Thymus (tissue), 11 donors: ENCODE results near the gene TMPRSS2. TPM values are rescaled to one million over a fixed set of nuclear protein-coding genes. Genes with fewer than 3 reads are reported as not detected.

Source experiments
- DNase-seq, 9 donors: peaks; one replicate each; pipeline ENCODE4 v3.0.0-alpha.2; 2013; ENCODE audit warnings: low spot score in 9 of 9, low read depth in 6 of 9, missing footprints in 1 of 9
- H3K27ac ChIP-seq, 2 donors: one replicate each; pipeline ENCODE4 v1.5.1; 2013; ENCODE audit warnings: control low read depth in 1 of 2, low read depth in 1 of 2, low read length in 1 of 2, mild to moderate bottlenecking in 1 of 2, moderate library complexity in 1 of 2
- H3K27me3 ChIP-seq, 2 donors: one replicate each; pipeline ENCODE4 v1.5.1; 2013; ENCODE audit warnings: low read length in 1 of 2; ENCODE audit not compliant: control insufficient read depth in 2 of 2, insufficient read depth in 1 of 2
- H3K36me3 ChIP-seq, 2 donors: one replicate each; pipeline ENCODE4 v1.5.1; 2013; ENCODE audit warnings: low read length in 1 of 2, mild to moderate bottlenecking in 1 of 2, moderate library complexity in 1 of 2; ENCODE audit not compliant: control insufficient read depth in 2 of 2, insufficient read depth in 2 of 2
- H3K4me1 ChIP-seq, 2 donors: one replicate each; pipeline ENCODE4 v1.5.1; 2013; ENCODE audit warnings: low read length in 2 of 2; ENCODE audit not compliant: control insufficient read depth in 2 of 2, insufficient read depth in 2 of 2
- H3K4me3 ChIP-seq, 2 donors: one replicate each; pipeline ENCODE4 v1.5.1; 2013; ENCODE audit warnings: low read length in 2 of 2, control low read depth in 1 of 2, mild to moderate bottlenecking in 1 of 2
- H3K9me3 ChIP-seq, 2 donors: one replicate each; pipeline ENCODE4 v1.5.1; 2013; ENCODE audit warnings: low read length in 1 of 2, mild to moderate bottlenecking in 1 of 2; ENCODE audit not compliant: control insufficient read depth in 2 of 2, insufficient read depth in 1 of 2
- WGBS: extraction: QIAGEN DNeasy Blood & Tissue Kit; methylation state at CpG from one replicate; pipeline ENCODE4 v1.1.7; 2013; 5-methylcytosine and 5-hydroxymethylcytosine counted together
- polyA plus RNA-seq: library from polyadenylated mRNA; stranded (reverse); fragments of 200-250 nt; gene quantifications from one replicate; pipeline ENCODE4 v1.2.3, GENCODE V29; 2013
- total RNA-seq: library from RNA; stranded (reverse); fragments of 120-200 nt; gene quantifications from one replicate; pipeline ENCODE4 v1.2.4, GENCODE V29; 2013
- donor health status: healthy.

Gene TMPRSS2
- total and polyA plus RNA-seq, 2 donors: 0.99 to 2.5 TPM

- H3K4me1 ChIP-seq: no peaks in the 10 kb centered on the region
- no peaks in the 10 kb centered on the region for H3K9me3 ChIP-seq
- H3K4me3 ChIP-seq: no peak overlapping the region
- H3K27me3 ChIP-seq: peaks cover 0 to 26% of the 10 kb centered on the region in 2 donors
- no peak overlapping the region for H3K27ac ChIP-seq
- no peaks in the 10 kb centered on the region for H3K36me3 ChIP-seq
- 89% methylated on average over 7 of the region's 7 CpGs for WGBS
- no peak for DNase-seq
These were observed 28.8 kb upstream of the TMPRSS2 start for GRCh38 chr21:41536827-41537103.

- no peak for DNase-seq
- H3K27me3 ChIP-seq: peaks cover 0 to 23% of the 10 kb centered on the region in 2 donors
These were observed 28.3 kb upstream of the TMPRSS2 start for GRCh38 chr21:41536076-41536826.

GRCh38 chr21:41530366-41530765, 22.4 kb upstream of the TMPRSS2 start:
- Histone ChIP-seq H3K27ac (no peak overlapping the region), H3K4me1 (peaks cover 3 to 4% of the 10 kb centered on the region in 2 donors), H3K27me3 (peaks cover 0 to 22% of the 10 kb centered on the region in 2 donors), H3K36me3 (no peaks in the 10 kb centered on the region), H3K9me3 (no peaks in the 10 kb centered on the region), H3K4me3 (no peak overlapping the region)
- WGBS: 95% methylated on average over 4 of the region's 4 CpGs
- DNase-seq: no peak

More at GRCh38 chr21:41536076-41536826, 28.3 kb upstream of the TMPRSS2 start:
- 84% methylated on average over 19 of the region's 19 CpGs for WGBS
- H3K4me3 ChIP-seq: no peak overlapping the region
- H3K4me1 ChIP-seq: no peaks in the 10 kb centered on the region
- H3K36me3 ChIP-seq: no peaks in the 10 kb centered on the region
- no peaks in the 10 kb centered on the region for H3K9me3 ChIP-seq
- H3K27ac ChIP-seq: no peak overlapping the region

- no peak for DNase-seq
- no peak overlapping the region for H3K27ac ChIP-seq
- peaks cover 0 to 2% of the 10 kb centered on the region in 2 donors for H3K9me3 ChIP-seq
- peaks cover 3 to 4% of the 10 kb centered on the region in 2 donors for H3K4me1 ChIP-seq
- no peaks in the 10 kb centered on the region for H3K36me3 ChIP-seq
- no peak overlapping the region for H3K4me3 ChIP-seq
- peaks cover 0 to 24% of the 10 kb centered on the region in 2 donors for H3K27me3 ChIP-seq
- 94% methylated on average over 9 of the region's 9 CpGs for WGBS
These were observed 21.8 kb upstream of the TMPRSS2 start for GRCh38 chr21:41529769-41530168.

- no peaks in the 10 kb centered on the region for H3K36me3 ChIP-seq
- no peak overlapping the region for H3K4me3 ChIP-seq
- WGBS: 88% methylated on average over 10 of the region's 10 CpGs
- H3K27ac ChIP-seq: no peak overlapping the region
- no peak for DNase-seq
- H3K4me1 ChIP-seq: peaks cover 3 to 5% of the 10 kb centered on the region in 2 donors
- H3K9me3 ChIP-seq: peaks cover 0 to 3% of the 10 kb centered on the region in 2 donors
- H3K27me3 ChIP-seq: peaks cover 0 to 20% of the 10 kb centered on the region in 2 donors
These were observed 18.6 kb upstream of the TMPRSS2 start for GRCh38 chr21:41526478-41527087.

- Histone ChIP-seq H3K27me3 (peaks cover 0 to 12% of the 10 kb centered on the region in 2 donors), H3K27ac (no peak overlapping the region), H3K4me3 (no peak overlapping the region), H3K36me3 (no peaks in the 10 kb centered on the region), H3K9me3 (peaks cover 0 to 3% of the 10 kb centered on the region in 2 donors), H3K4me1 (peaks cover 0 to 6% of the 10 kb centered on the region in 2 donors)
- WGBS: 96% methylated on average over 3 of the region's 3 CpGs
- no peak for DNase-seq
These were observed 15.2 kb upstream of the TMPRSS2 start for GRCh38 chr21:41523175-41523574.

GRCh38 chr21:41521489-41522027, 13.6 kb upstream of the TMPRSS2 start:
- H3K4me1 ChIP-seq: peaks cover 0 to 6% of the 10 kb centered on the region in 2 donors
- no peak overlapping the region for H3K27ac ChIP-seq
- peak in 3 of 9 donors; percentile 6 to 27 (median 8) for DNase-seq

GRCh38 chr21:41520560-41521442, 12.8 kb upstream of the TMPRSS2 start:
- no peaks in the 10 kb centered on the region for H3K36me3 ChIP-seq
- DNase-seq: no peak
- no peak overlapping the region for H3K27ac ChIP-seq
- 83% methylated on average over 5 of the region's 5 CpGs for WGBS
- H3K9me3 ChIP-seq: peaks cover 0 to 3% of the 10 kb centered on the region in 2 donors
- peaks cover 0 to 4% of the 10 kb centered on the region in 2 donors for H3K27me3 ChIP-seq
- peaks cover 0 to 6% of the 10 kb centered on the region in 2 donors for H3K4me1 ChIP-seq
- H3K4me3 ChIP-seq: no peak overlapping the region

More at GRCh38 chr21:41521489-41522027, 13.6 kb upstream of the TMPRSS2 start:
- 55% methylated on average over 4 of the region's 4 CpGs for WGBS
- H3K9me3 ChIP-seq: peaks cover 0 to 3% of the 10 kb centered on the region in 2 donors
- H3K4me3 ChIP-seq: no peak overlapping the region
- peaks cover 0 to 5% of the 10 kb centered on the region in 2 donors for H3K27me3 ChIP-seq
- H3K36me3 ChIP-seq: no peaks in the 10 kb centered on the region
